AG10803 (cell line): ENCODE data around the gene PCLO.

Source experiments
- DNase-seq: peaks from one replicate; pipeline ENCODE4 v3.0.0; 2010; ENCODE audit warnings: low read depth
- H3K4me3 ChIP-seq: 2 replicates; pipeline ENCODE4 v1.5.1; 2011; ENCODE audit warnings: mild to moderate bottlenecking, low read length, control low read depth
- TF ChIP-seq, protein P1 (sequence below): conservative IDR thresholded peaks from 2 replicates; pipeline ENCODE4 v1.5.1; 2011; ENCODE audit warnings: mild to moderate bottlenecking, low read length, control low read depth, inconsistent platforms

Gene PCLO

DNA sequence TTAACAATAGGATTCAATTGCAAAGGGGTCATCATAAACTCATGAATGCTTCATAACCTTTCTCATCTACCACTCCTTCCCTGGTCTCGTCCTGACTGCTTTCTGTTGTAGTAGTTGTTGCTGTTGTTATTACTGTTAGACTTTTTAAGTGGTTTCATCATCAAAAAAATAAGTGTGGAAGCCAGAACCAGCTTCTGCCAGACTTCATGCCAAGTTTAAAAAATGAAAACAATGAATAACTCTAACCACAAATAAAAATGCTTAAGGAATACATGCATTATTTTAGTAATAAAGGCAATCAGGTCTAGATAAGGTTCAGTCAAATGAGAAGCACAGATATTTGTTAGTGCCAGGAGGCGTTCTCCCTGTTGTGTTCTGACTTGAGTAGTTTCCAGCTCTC lies 85.4 kb downstream of the PCLO start:
- DNase-seq = no peak
- TF ChIP-seq, protein P1, sequence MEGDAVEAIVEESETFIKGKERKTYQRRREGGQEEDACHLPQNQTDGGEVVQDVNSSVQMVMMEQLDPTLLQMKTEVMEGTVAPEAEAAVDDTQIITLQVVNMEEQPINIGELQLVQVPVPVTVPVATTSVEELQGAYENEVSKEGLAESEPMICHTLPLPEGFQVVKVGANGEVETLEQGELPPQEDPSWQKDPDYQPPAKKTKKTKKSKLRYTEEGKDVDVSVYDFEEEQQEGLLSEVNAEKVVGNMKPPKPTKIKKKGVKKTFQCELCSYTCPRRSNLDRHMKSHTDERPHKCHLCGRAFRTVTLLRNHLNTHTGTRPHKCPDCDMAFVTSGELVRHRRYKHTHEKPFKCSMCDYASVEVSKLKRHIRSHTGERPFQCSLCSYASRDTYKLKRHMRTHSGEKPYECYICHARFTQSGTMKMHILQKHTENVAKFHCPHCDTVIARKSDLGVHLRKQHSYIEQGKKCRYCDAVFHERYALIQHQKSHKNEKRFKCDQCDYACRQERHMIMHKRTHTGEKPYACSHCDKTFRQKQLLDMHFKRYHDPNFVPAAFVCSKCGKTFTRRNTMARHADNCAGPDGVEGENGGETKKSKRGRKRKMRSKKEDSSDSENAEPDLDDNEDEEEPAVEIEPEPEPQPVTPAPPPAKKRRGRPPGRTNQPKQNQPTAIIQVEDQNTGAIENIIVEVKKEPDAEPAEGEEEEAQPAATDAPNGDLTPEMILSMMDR = no peak
- H3K4me3 ChIP-seq = no peak overlapping the region

DNA sequence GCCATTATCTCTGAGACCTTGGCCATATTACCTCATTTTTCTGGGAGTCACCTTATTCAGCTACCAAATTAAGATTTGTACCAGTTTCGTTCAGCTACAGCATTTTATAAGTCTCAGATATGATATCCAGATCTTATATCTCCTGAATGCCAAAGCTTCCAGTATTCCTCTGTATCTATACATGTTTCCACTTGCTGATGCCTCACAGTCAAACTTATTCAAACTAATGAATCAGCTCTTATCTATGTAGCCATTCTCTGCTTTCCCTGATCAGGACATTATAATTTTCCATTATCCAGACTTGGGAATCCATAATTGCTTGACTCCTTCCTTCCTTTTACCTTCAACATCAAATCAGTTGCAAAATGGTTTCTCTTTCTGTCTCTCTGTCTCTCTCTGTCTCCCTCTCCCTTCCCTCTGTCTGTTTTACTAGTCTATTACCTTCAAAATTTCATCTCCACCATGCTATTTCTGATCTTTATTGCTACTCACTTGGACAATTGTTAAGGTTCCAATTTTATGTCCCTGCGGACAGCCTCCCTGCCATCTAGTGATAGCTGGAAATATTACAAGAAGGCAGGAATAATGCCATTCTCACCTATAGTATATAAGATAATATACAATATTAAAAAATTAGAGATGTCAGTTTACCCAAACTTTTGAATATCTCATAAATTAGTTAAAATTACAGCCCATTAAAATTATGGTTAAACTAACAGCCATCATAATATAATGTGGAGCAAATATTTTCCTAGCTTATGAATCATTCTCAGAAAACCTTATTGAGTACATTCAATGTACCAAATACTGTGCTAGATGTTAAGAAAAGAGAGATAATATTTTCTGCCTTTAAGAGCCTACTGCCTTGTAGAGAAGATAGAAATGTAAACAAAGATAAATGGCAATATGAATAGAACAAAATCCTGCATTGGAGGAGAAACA lies 89.8 kb downstream of the PCLO start:
- DNase-seq = no peak
- TF ChIP-seq, protein P1 = peak; percentile 16; the same call in 1 of the 2 replicates
- H3K4me3 ChIP-seq = no peak overlapping the region

DNA sequence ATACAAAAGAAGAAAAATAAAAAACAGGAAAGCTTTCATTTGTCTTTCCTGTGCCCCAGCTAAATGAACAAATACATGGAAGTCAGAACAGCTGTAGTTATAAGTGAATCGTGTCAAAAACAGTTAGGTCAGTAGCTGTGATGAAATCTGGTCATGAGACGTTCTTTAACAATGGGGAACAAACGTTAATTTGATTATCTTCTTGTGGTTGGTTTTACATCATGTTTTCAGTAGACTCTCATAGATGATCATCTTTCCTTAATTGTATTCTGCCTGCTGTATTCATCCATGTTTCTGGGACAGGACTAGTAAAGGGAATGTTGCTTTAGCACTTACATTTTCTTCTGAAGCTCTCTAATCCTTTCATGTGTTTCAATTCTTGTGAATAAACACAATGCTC lies 97.0 kb downstream of the PCLO start:
- no peak for DNase-seq
- no peak overlapping the region for H3K4me3 ChIP-seq
- TF ChIP-seq, protein P1 = no peak

DNA sequence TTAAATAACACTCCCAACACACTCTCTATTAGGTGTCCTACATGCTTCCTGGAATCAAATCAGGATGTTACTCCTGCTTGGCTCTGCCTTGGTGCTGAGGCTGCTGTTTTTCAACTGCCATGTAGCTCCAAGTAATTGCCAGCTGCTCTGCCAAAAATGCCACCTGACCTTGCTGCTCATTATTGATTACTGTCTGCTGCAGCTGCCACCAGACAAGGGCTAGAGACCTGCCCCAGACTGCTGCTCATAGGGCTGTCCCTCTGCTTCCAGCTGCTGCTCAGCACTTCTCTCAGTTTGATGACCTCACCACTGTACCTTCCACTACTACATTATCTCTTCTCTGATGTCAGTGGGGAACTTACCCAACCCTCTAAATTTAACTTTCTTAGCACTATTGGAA lies 102.5 kb downstream of the PCLO start:
- TF ChIP-seq, protein P1 = no peak
- no peak overlapping the region for H3K4me3 ChIP-seq
- no peak for DNase-seq

DNA sequence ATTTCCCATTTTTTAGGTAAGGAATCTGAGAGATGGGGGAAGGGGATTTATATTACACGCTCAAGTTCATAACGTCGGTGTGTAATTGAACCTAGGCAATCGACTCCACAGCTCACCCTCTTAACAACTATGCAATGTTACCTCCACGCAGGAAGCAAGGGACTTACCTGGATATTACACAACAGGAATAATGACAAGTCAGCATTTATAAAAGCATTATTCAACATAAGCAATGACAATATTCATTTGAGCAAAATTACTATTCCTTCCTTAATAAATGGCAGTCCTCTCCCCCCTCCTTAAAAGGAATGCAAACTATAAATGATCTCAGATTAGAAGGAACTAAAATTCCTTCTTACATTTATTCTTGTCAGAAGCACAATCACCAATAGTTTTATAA lies 104.0 kb downstream of the PCLO start:
- TF ChIP-seq, protein P1 = no peak
- no peak for DNase-seq
- H3K4me3 ChIP-seq = no peak overlapping the region

DNA sequence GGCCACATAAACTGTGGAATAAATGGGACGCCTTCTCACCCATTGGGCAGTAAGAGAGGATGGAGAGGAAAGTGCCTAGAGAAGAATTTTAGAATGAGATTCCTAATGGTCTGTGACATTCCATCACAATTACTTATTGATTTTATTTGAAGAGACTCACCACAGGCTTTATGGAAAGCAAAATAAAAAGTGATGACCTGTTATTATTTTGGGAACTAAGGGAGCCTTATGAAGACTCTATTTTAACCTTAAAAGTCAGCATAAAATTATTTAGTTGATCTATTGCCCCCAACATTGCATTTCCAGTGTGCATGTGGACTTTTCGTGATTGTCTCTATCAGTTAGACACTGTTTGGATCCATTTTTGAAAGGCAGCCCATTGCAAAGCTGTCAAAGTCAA lies 107.5 kb downstream of the PCLO start:
- DNase-seq = no peak
- TF ChIP-seq, protein P1 = no peak
- H3K4me3 ChIP-seq = no peak overlapping the region

DNA sequence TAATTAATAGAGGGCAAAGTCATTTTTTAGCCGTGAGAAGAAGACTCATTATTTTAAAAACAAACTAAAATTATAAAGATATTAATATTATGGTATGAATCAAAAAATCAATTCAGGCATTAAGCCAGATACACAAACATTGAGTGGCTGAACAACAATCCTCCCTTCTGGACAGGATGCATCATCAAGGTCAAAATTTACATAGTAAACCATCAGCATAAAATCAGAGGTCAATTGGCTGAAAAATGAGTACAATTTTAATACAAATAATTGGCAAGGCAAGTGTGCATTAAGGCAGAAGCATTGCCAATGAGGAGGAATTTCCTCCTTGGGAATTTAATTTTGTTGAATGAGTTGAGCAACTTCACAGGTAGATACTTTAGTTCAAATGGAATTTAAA lies 108.2 kb downstream of the PCLO start:
- no peak for DNase-seq
- no peak overlapping the region for H3K4me3 ChIP-seq
- TF ChIP-seq, protein P1 = no peak
